Stimulated activated CD8-positive, alpha-beta memory T cell treated with anti-CD3 and anti-CD28 coated beads, Interleukin-12 subunit alpha, Interleukin-12 subunit beta, amount 100 ng/mL, for 24 hours (primary cell): ENCODE results near the gene KRTAP10-11.
"Not testable (repeated sequence)": the region's sequence is repeated elsewhere in the genome, so short reads cannot be mapped to it uniquely, and the experiment has no call there.

Experiments
- DNase-seq: peaks from one replicate; pipeline ENCODE4 v3.0.0-alpha.2; 2020; ENCODE audit errors: extremely low read depth

Gene KRTAP10-11

GRCh38 chr21:44664691-44665090 lies 18.5 kb downstream of the KRTAP10-11 start:
- DNase-seq: no peak

- DNase-seq: no peak
These were observed 20.4 kb downstream of the KRTAP10-11 start, which contains the start of gene KRTAP12-2 for GRCh38 chr21:44666401-44667320. TSS of gene KRTAP12-2 (minus strand) at chr21:44666927. CDS start at chr21:44666886, 41 bp downstream.

GRCh38 chr21:44667612-44668011 lies 21.4 kb downstream of the KRTAP10-11 start:
- DNase-seq: no peak

- no peak for DNase-seq
These were observed 24.6 kb downstream of the KRTAP10-11 start for GRCh38 chr21:44670642-44671432.

- no peak for DNase-seq
These were observed 25.7 kb downstream of the KRTAP10-11 start for GRCh38 chr21:44671911-44672310.

GRCh38 chr21:44677881-44678280 lies 31.7 kb downstream of the KRTAP10-11 start:
- DNase-seq: no peak

GRCh38 chr21:44681152-44681551 lies 34.9 kb downstream of the KRTAP10-11 start:
- DNase-seq: no peak

GRCh38 chr21:44681861-44682579 lies 35.8 kb downstream of the KRTAP10-11 start, which contains the start of gene KRTAP12-1:
TSS of gene KRTAP12-1 (minus strand) at chr21:44682163. CDS start at chr21:44682123, 40 bp downstream.
- no peak for DNase-seq

GRCh38 chr21:44682580-44683151 lies 36.5 kb downstream of the KRTAP10-11 start:
- DNase-seq: no peak

GRCh38 chr21:44684077-44684476 lies 37.9 kb downstream of the KRTAP10-11 start:
- no peak for DNase-seq

- no peak for DNase-seq
These were observed 38.3 kb downstream of the KRTAP10-11 start for GRCh38 chr21:44684483-44684882.

- not testable (repeated sequence) for DNase-seq
These were observed 38.8 kb downstream of the KRTAP10-11 start for GRCh38 chr21:44685050-44685449.

- no peak for DNase-seq
These were observed 40.0 kb downstream of the KRTAP10-11 start for GRCh38 chr21:44686000-44686781.

- no peak for DNase-seq
These were observed 40.8 kb downstream of the KRTAP10-11 start for GRCh38 chr21:44686843-44687561.

GRCh38 chr21:44687671-44688070 lies 41.5 kb downstream of the KRTAP10-11 start:
- no peak for DNase-seq

GRCh38 chr21:44689740-44690139 lies 43.5 kb downstream of the KRTAP10-11 start:
- not testable (repeated sequence) for DNase-seq

GRCh38 chr21:44691686-44692085 lies 45.5 kb downstream of the KRTAP10-11 start:
- DNase-seq: no peak

GRCh38 chr21:44692798-44693512 lies 46.7 kb downstream of the KRTAP10-11 start:
- no peak for DNase-seq

- no peak for DNase-seq
These were observed 48.6 kb downstream of the KRTAP10-11 start for GRCh38 chr21:44694776-44695175.
